ENCODE results near the gene MCM5.
"Not testable (repeated sequence)": the region's sequence is repeated elsewhere in the genome, so short reads cannot be mapped to it uniquely, and the experiment has no call there.

Gene MCM5

DNA sequence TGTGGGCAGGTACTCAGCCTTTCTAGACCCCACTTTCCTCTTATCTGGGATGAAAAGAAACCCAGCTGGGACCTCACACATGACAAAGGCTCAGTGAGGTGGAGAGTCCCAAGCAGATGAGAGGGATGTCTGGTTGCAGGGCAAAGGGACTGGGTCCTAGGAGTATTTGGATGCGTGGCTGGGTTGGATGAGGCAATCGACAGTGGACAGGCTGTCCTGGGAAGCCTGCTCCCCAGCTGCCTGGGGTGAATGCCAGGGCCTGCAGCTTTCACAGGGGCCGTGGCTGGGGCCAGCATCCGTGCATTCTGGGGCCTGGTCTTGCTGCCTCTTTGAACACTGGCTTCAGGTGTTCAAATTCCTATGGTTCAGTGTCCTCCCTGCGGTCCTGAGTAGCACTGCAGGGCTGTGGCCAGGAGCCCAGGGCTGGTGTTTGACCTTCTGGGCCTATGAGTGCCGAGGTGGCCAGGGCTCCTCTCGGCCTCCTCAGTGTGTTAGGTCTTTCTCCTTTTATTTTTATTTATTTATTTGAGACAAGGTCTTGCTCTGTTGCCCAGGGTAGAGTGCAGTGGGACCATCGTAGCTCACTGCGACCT lies 65.3 kb downstream of the MCM5 start:
- Histone ChIP-seq H3F3A (ENCODE audit: insufficient read depth, low read length) (no peaks in the 10 kb centered on the region), H3K9me2 (ENCODE audit: low read depth, low read length) (no peaks in the 10 kb centered on the region), H3K9ac (ENCODE audit: low read length) (no peak overlapping the region), H3K4me1 (ENCODE audit: insufficient read depth, low read length, severe bottlenecking) (peaks cover 4% of the 10 kb centered on the region), H3K27me3 (ENCODE audit: insufficient read depth, low read length) (no peaks in the 10 kb centered on the region), H3K9me3 (ENCODE audit: low read length) (no peaks in the 10 kb centered on the region), H3K4me3 (ENCODE audit: low read depth, low read length, poor library complexity, severe bottlenecking) (no peak overlapping the region), H3K36me3 (ENCODE audit: insufficient read depth, low read length) (no peaks in the 10 kb centered on the region; the same call in 1 of the 2 replicates), H3K27ac (ENCODE audit: low read depth, low read length, poor library complexity, severe bottlenecking) (no peak overlapping the region), H2AFZ (ENCODE audit: low read length) (no peak overlapping the region), H3K4me2 (ENCODE audit: low read length) (no peak overlapping the region), H3K79me2 (ENCODE audit: insufficient read depth, low read length) (no peaks in the 10 kb centered on the region), H4K20me1 (ENCODE audit: insufficient read depth, low read length) (no peaks in the 10 kb centered on the region)
- TF ChIP-seq, protein P1, sequence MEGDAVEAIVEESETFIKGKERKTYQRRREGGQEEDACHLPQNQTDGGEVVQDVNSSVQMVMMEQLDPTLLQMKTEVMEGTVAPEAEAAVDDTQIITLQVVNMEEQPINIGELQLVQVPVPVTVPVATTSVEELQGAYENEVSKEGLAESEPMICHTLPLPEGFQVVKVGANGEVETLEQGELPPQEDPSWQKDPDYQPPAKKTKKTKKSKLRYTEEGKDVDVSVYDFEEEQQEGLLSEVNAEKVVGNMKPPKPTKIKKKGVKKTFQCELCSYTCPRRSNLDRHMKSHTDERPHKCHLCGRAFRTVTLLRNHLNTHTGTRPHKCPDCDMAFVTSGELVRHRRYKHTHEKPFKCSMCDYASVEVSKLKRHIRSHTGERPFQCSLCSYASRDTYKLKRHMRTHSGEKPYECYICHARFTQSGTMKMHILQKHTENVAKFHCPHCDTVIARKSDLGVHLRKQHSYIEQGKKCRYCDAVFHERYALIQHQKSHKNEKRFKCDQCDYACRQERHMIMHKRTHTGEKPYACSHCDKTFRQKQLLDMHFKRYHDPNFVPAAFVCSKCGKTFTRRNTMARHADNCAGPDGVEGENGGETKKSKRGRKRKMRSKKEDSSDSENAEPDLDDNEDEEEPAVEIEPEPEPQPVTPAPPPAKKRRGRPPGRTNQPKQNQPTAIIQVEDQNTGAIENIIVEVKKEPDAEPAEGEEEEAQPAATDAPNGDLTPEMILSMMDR (IDR thresholded peaks at IDR 0.05; ENCODE audit: low read length): no peak
- TF ChIP-seq EZH2 (IDR thresholded peaks at IDR 0.05; ENCODE audit: borderline replicate concordance, low read length): no peak

DNA sequence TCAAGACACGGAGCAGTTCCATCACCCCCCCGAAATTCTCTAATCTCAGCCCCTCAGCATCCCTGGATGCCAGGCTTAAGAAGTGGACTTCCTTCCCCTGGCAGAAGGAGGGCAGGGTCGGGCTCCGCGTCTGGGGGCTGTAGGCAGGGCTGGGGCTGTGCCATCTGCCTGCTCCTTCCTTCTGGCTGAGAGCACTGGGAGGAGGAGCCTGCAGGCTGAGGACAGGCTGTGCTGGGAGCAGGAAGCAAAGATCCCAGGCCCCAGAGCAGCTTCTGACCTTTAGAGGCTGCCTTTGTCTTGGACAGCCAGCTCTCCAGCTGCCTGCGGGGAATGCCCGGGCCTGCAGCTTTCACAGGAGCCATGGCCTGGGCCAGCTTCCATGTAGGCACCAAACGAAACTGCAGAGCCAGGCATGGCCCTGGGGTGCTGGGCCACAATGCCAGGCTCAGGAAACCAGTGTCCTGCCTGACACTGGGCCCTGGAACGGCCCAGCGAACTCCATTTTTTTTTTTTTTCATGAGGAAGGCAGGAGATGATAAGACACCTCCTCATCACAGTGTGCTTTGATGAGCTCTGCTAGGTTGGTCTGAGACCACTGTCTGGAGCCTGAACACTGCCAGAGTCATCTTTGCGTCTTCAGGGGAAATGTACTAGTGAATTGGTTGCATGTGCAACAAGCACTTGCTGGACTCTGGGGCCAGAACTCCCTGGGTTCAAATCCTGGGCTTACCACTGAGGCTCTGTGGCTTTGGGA lies 67.9 kb downstream of the MCM5 start:
- Histone ChIP-seq H3K4me1 (ENCODE audit: insufficient read depth, low read length, severe bottlenecking) (peaks cover 4% of the 10 kb centered on the region), H3K4me2 (ENCODE audit: low read length) (no peak overlapping the region), H3K9ac (ENCODE audit: low read length) (no peak overlapping the region), H2AFZ (ENCODE audit: low read length) (no peak overlapping the region), H3K27ac (ENCODE audit: low read depth, low read length, poor library complexity, severe bottlenecking) (no peak overlapping the region), H3K79me2 (ENCODE audit: insufficient read depth, low read length) (no peaks in the 10 kb centered on the region), H3K4me3 (ENCODE audit: low read depth, low read length, poor library complexity, severe bottlenecking) (no peak overlapping the region), H4K20me1 (ENCODE audit: insufficient read depth, low read length) (no peaks in the 10 kb centered on the region), H3F3A (ENCODE audit: insufficient read depth, low read length) (no peaks in the 10 kb centered on the region), H3K9me2 (ENCODE audit: low read depth, low read length) (no peaks in the 10 kb centered on the region), H3K27me3 (ENCODE audit: insufficient read depth, low read length) (peaks cover 2% of the 10 kb centered on the region; the same call in 1 of the 2 replicates), H3K9me3 (ENCODE audit: low read length) (0 out of 2 replicates have a peak, but pooled peaks cover 3% of the 10 kb centered on the region), H3K36me3 (ENCODE audit: insufficient read depth, low read length) (peaks cover 2% of the 10 kb centered on the region; the same call in 1 of the 2 replicates)
- no peak for TF ChIP-seq EZH2 (IDR thresholded peaks at IDR 0.05; ENCODE audit: borderline replicate concordance, low read length)
- TF ChIP-seq, protein P1 (IDR thresholded peaks at IDR 0.05; ENCODE audit: low read length): no peak

DNA sequence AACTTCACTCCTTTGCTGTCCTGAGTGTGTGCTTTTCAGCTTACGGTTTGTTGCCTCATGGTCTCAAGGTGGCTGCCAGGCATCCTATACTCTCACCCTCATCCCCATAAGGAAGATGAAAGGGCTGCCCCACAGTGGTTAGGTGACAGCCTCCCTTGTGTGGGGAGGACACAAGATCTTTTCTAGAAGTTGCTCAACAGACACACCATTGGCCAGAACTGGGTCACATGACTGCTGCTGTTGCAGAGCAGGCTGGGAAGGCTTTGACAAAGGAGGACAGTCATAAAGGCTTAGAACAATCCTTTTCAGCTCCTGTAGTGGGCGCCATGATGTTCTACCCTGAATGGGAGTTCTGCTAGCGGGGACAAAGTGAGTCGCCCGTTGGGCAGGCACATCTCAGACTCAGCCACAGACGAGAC lies 71.0 kb downstream of the MCM5 start:
- Histone ChIP-seq H2AFZ (ENCODE audit: low read length) (no peak overlapping the region), H4K20me1 (ENCODE audit: insufficient read depth, low read length) (no peaks in the 10 kb centered on the region), H3F3A (ENCODE audit: insufficient read depth, low read length) (no peaks in the 10 kb centered on the region), H3K9me2 (ENCODE audit: low read depth, low read length) (no peaks in the 10 kb centered on the region), H3K27me3 (ENCODE audit: insufficient read depth, low read length) (peaks cover 4% of the 10 kb centered on the region; the same call in 1 of the 2 replicates), H3K79me2 (ENCODE audit: insufficient read depth, low read length) (no peaks in the 10 kb centered on the region), H3K9ac (ENCODE audit: low read length) (no peak overlapping the region), H3K27ac (ENCODE audit: low read depth, low read length, poor library complexity, severe bottlenecking) (no peak overlapping the region), H3K4me2 (ENCODE audit: low read length) (no peak overlapping the region), H3K9me3 (ENCODE audit: low read length) (0 out of 2 replicates have a peak, but pooled peaks cover 3% of the 10 kb centered on the region), H3K4me1 (ENCODE audit: insufficient read depth, low read length, severe bottlenecking) (no peaks in the 10 kb centered on the region), H3K4me3 (ENCODE audit: low read depth, low read length, poor library complexity, severe bottlenecking) (no peak overlapping the region), H3K36me3 (ENCODE audit: insufficient read depth, low read length) (peaks cover 2% of the 10 kb centered on the region; the same call in 1 of the 2 replicates)
- TF ChIP-seq EZH2 (IDR thresholded peaks at IDR 0.05; ENCODE audit: borderline replicate concordance, low read length): no peak
- TF ChIP-seq, protein P1 (IDR thresholded peaks at IDR 0.05; ENCODE audit: low read length): no peak

DNA sequence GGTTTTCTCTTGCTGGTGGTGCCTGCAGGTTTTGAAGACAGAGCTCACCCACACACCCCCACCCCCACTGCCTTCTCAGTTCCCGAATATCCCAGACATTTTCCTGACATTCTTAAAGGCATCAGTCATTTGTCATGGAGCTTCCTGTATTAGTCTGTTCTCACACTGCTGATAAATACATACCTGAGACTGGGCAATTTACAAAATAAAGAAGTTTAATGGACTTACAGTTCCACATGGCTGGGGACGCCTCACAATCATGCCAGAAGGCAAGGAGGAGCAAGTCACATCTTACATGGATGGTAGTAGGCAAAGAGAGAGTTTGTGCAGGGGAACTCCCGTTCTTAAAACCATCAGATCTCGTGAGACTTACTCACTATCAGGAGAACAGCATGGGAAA lies 71.6 kb downstream of the MCM5 start:
- not testable (repeated sequence) for H3K79me2 ChIP-seq (ENCODE audit: insufficient read depth, low read length); H3F3A ChIP-seq (ENCODE audit: insufficient read depth, low read length); H3K9ac ChIP-seq (ENCODE audit: low read length); H3K9me3 ChIP-seq (ENCODE audit: low read length); H4K20me1 ChIP-seq (ENCODE audit: insufficient read depth, low read length); H3K27me3 ChIP-seq (ENCODE audit: insufficient read depth, low read length); H3K4me2 ChIP-seq (ENCODE audit: low read length); H3K36me3 ChIP-seq (ENCODE audit: insufficient read depth, low read length); H2AFZ ChIP-seq (ENCODE audit: low read length); H3K4me3 ChIP-seq (ENCODE audit: low read depth, low read length, poor library complexity, severe bottlenecking); H3K4me1 ChIP-seq (ENCODE audit: insufficient read depth, low read length, severe bottlenecking); H3K9me2 ChIP-seq (ENCODE audit: low read depth, low read length); H3K27ac ChIP-seq (ENCODE audit: low read depth, low read length, poor library complexity, severe bottlenecking)
